ENCODE measurements around the gene UPK3BL2.
"Not testable (repeated sequence)": the region's sequence is repeated elsewhere in the genome, so short reads cannot be mapped to it uniquely, and the experiment has no call there.

The UPK3BL2 gene

GRCh38 chr7:102543596-102543995 lies at the start of gene UPK3BL2:
Gene UPK3BL2, minus strand, starts transcription at chr7:102543696. Its CDS starts 60 bp downstream, at chr7:102543636.
- DNase-seq, result not testable (repeated sequence)

- DNase-seq, result not testable (repeated sequence)
These were observed 49.1 kb upstream of the UPK3BL2 start for GRCh38 chr7:102592477-102593019.

GRCh38 chr7:102589857-102590256 lies 46.4 kb upstream of the UPK3BL2 start:
- DNase-seq, result not testable (repeated sequence)

GRCh38 chr7:102583495-102583894 lies 40.0 kb upstream of the UPK3BL2 start:
- not testable (repeated sequence) for DNase-seq

- not testable (repeated sequence) for DNase-seq
These were observed 38.2 kb upstream of the UPK3BL2 start for GRCh38 chr7:102581722-102582121.

GRCh38 chr7:102578486-102578885 lies 35.0 kb upstream of the UPK3BL2 start:
- DNase-seq, result not testable (repeated sequence)

GRCh38 chr7:102577315-102578240 lies 34.1 kb upstream of the UPK3BL2 start:
- DNase-seq, result not testable (repeated sequence)

- DNase-seq, result not testable (repeated sequence)
These were observed 32.9 kb upstream of the UPK3BL2 start for GRCh38 chr7:102576363-102576762.

GRCh38 chr7:102574607-102575006 lies 31.1 kb upstream of the UPK3BL2 start:
- DNase-seq, result not testable (repeated sequence)

GRCh38 chr7:102572261-102573239 lies 29.1 kb upstream of the UPK3BL2 start, which contains the start of gene POLR2J3:
Gene POLR2J3, minus strand, starts transcription at chr7:102572583. Its CDS starts 62 bp downstream, at chr7:102572521.
- DNase-seq, result not testable (repeated sequence)

- not testable (repeated sequence) for DNase-seq
These were observed 25.1 kb upstream of the UPK3BL2 start for GRCh38 chr7:102568620-102569019.

GRCh38 chr7:102550808-102551422 lies 7.4 kb upstream of the UPK3BL2 start, which contains the start of gene SPDYE2:
Gene SPDYE2, plus strand, starts transcription at chr7:102551226. Its CDS starts 2,030 bp downstream, at chr7:102553256.
- not testable (repeated sequence) for DNase-seq

GRCh38 chr7:102546353-102546752 lies 2.9 kb upstream of the UPK3BL2 start:
- DNase-seq, result not testable (repeated sequence)

- DNase-seq, result not testable (repeated sequence)
These were observed 1.8 kb upstream of the UPK3BL2 start for GRCh38 chr7:102545288-102545687.

GRCh38 chr7:102544372-102544771 lies 876 bp upstream of the UPK3BL2 start:
- not testable (repeated sequence) for DNase-seq

GRCh38 chr7:102542771-102543170 lies 725 bp downstream of the UPK3BL2 start:
- not testable (repeated sequence) for DNase-seq

- DNase-seq, result not testable (repeated sequence)
These were observed 1.4 kb downstream of the UPK3BL2 start for GRCh38 chr7:102542083-102542482.

GRCh38 chr7:102540604-102541003 lies 2.9 kb downstream of the UPK3BL2 start:
- not testable (repeated sequence) for DNase-seq

- not testable (repeated sequence) for DNase-seq
These were observed 8.4 kb downstream of the UPK3BL2 start for GRCh38 chr7:102535062-102535615.

- DNase-seq, result not testable (repeated sequence)
These were observed 11.4 kb downstream of the UPK3BL2 start for GRCh38 chr7:102532127-102532526.

GRCh38 chr7:102531583-102531982 lies 11.9 kb downstream of the UPK3BL2 start:
- not testable (repeated sequence) for DNase-seq
